ENCODE measurements around the gene SKAP1.

GRCh38 chr17:48093341-48094045, 336.5 kb downstream of the SKAP1 start:
- TF ChIP-seq CTCF (IDR thresholded peaks at IDR 0.05) = no peak
- TF ChIP-seq EZH2 (IDR thresholded peaks at IDR 0.05) = no peak
- TF ChIP-seq EZH2phosphoT487 (IDR thresholded peaks at IDR 0.05) = no peak
